Neural cell (in vitro differentiated cells): Measurements from ENCODE around the gene UGT1A3.

ENCODE experiments used
- CTCF ChIP-seq: fragments of 450-650 bp; IDR thresholded peaks from 2 replicates; pipeline ENCODE4 v1.5.1; 2014; ENCODE audit warnings: antibody characterized with exemption, mild to moderate bottlenecking, moderate library complexity; ENCODE audit not compliant: poor library complexity, severe bottlenecking
- EP300 ChIP-seq: fragments of 450-650 bp; conservative IDR thresholded peaks from 2 replicates; pipeline ENCODE4 v1.6.1; 2014; ENCODE audit warnings: antibody characterized with exemption, mild to moderate bottlenecking, moderate library complexity; ENCODE audit not compliant: poor library complexity, severe bottlenecking
- POLR2AphosphoS5 ChIP-seq: IDR thresholded peaks from 2 replicates; pipeline ENCODE4 v1.6.1; 2012
- REST ChIP-seq: IDR thresholded peaks from 2 replicates; pipeline ENCODE4 v1.6.1; 2012; ENCODE audit warnings: borderline replicate concordance
- TAF1 ChIP-seq: IDR thresholded peaks from 2 replicates; pipeline ENCODE4 v1.6.1; 2012; ENCODE audit warnings: low read depth

DNA sequence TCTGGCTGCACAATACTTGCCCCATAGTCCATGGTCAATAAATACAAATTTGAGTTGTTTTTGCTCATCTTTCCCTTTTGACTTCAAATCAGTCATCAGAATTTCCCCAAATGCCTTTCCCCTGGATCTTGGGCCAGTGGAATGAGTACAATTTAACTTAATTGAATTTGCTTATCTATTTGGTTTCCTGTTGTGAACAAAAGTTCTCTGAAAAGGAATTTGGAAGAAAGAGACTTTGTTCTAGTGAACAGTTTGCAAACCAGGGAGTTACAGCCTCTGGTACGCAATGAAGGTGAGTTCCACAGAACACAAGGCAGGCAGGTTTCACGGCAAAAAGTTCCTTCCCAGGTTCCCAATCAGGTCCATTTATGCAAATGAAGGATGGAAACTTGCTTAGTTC lies 30.0 kb downstream of the UGT1A3 start:
- no peak for TF ChIP-seq CTCF
- TF ChIP-seq REST = no peak
- TF ChIP-seq POLR2AphosphoS5 = no peak
- TF ChIP-seq TAF1 = no peak
- no peak for TF ChIP-seq EP300
